Measurements from ENCODE around the gene EEF2K.
"Not testable (repeated sequence)": the region's sequence is repeated elsewhere in the genome, so short reads cannot be mapped to it uniquely, and the experiment has no call there.

Gene EEF2K

DNA sequence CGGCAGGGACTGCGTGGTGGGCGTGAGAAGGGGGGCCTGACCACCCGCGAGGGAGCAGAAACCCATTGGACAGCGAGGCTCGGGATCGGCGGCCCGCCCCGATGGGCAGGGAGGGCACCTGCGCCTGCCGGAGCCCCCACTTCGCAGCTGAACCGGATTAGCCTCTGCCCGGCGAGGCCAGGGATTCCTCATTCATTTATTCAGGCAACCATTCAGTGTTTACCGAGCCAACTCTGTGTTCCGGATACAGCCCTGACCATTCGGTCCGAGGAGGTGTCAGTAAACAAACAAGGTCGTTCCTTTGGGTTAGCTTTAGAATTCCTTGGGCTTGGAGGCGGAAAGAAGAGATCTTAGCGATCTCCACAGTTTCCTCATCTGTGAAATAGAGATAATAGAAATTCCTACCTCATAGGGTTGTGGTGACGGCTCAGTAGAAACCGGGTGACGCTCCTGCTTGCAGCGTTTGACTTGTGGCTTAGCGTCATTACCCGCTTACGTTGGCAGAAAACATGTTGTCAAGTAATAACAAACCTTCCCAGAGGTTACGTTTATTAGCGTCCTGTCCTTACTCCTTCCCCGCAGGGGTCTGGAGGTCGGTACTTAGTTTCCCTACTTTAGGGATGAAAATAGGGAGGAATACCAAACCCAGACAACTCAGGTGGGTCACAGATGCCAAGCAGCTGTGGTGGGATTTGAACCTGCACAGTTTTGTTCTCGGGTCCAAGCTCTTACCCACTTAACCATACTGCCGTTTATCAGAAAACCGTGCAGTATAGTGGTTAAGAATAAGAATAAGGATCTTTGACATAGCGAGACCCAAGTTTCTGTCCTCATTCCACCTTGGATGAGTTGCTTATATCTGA, 92.0 kb downstream of the EEF2K start:
- DNase-seq, result peak; percentile 89

GRCh38 chr16:22299036-22299435, 93.0 kb downstream of the EEF2K start:
- DNase-seq, result no peak

- DNase-seq, result peak; percentile 41
Measured at GRCh38 chr16:22300427-22301071, 94.5 kb downstream of the EEF2K start.

DNA sequence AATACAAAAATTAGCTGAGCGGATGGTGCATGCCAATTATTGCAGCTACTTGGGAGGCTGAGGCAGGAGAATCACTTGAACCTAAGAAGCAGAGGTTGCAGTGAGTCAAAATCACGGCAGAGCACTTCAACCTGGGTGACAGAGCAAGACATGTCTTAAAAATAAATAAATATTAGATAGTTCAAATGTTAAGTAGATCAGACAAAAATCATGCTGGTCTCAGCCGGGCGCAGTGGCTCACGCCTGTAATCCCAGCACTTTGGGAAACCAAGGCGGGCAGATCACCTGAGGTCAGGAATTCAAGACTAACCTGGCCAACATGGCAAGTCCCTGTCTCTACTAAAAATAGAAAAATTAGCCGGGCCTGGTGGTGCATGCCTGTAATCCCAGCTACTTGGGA, 95.3 kb downstream of the EEF2K start:
- DNase-seq, result not testable (repeated sequence)

DNA sequence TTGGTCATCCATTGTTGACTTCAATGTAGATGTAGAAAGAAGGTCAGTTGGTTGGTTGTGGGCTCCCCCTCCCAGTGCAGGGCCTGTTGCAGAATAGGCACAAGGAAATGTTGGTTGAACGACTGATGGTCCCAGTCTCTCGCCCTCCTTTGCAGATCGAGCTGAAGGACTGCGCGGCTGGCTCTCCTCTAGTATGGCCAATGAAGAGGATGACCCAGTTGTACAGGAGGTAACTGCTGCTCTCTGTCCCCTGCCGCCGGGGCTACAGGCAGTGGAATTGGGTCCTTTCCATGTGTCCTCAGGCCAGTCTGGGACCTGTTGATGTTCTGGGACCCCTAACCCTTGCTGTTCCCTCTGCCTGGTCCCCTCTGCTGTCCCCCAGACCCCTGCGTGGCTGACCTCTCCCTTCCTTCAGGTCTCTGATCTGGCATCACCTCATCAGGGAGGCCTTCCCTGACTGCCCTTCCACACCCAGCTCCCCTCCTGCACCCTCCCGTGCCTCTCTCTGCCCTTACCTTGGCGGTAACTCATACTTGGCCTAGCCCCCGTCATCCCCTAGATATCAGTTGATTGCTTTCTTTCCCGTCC, 96.8 kb downstream of the EEF2K start:
- DNase-seq, result no peak

- DNase-seq, result no peak
Measured at GRCh38 chr16:22304411-22304810, 98.3 kb downstream of the EEF2K start.

DNA sequence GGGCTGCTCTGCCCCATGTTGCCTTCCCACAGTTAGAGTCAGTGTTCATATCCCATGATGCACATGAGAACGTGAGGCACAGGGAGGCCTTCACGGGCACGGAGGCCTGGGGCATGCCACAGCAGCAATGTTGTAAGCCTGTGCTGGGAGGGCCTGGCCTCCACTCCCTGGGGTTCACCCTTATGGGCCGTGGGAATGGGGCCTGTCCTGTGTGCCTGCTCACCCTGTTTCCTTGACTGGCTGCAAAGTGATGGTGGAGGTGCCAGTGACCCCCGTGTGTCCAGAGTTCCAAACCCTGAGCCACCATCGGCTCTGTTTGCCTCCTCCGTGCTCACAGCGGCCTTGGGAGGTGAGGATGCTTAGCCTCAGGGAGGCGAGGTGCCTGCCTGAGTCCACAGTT, 100.7 kb downstream of the EEF2K start:
- no peak for DNase-seq

DNA sequence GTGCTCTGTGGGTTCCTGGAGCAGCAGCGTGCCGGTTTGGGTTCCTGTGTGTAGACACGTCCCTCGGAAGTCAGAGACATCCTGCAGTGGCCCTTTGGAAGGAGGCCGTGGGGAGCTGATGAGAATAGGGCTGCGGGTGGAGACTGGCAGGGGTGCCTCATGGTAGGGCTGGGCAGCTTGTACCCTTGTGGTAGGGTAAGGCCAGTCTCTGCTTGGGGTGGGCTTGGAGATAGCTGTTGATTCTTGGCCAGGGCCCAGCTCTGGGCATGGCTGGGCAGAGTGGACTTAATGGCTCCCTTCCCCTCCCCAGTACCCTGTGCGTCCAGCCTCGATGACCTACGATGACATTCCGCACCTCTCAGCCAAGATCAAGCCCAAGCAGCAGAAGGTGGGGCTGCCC, 101.8 kb downstream of the EEF2K start:
- no peak for DNase-seq

DNA sequence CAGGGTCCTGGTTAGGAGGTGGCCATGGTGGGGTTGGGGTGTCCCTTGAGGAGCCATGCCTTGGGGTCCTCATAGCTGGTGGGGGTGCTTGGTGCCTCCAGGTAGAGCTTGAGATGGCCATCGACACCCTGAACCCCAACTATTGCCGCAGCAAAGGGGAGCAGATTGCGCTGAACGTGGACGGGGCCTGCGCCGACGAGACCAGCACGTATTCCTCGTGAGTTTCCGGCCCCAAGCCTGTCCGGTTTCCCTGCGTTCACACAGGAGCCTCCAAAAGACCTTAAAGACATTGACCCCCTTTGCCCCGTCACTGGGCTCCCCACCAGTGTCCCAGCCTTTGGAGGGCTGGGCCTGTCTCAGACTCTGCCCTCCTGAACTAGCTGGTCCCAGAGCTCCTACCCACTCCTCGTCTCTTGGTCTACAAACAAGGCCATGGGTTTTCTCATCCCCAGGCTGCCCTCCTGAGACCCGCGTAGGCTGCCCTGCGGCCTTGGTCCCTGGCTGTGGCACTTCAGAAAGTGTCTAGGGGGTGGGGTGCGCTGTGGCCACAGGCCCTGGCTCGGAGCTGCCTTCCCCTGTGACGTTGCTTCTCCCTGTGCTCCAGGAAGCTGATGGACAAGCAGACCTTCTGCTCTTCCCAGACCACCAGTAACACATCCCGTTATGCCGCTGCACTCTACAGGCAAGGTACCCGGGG, 102.9 kb downstream of the EEF2K start:
- DNase-seq, result no peak

DNA sequence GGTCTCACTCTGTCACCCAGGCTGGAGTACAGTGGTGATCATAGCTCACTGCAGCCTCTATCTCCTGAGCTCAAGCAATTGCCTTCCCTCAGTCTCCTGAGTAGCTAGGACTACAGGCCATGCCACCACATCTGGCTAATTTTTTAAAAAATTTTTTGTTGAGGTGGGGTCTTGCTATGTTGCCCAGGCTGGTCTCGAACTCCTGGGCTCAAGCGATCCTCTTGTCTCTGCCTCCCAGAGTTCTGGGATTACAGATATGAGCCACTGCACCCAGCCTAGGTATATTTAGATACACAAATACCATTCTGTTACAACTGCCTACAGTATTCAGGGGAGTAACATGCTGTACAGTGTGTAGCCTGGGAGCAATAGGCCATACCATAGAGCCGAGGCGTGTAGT, 105.4 kb downstream of the EEF2K start:
- no peak for DNase-seq

DNA sequence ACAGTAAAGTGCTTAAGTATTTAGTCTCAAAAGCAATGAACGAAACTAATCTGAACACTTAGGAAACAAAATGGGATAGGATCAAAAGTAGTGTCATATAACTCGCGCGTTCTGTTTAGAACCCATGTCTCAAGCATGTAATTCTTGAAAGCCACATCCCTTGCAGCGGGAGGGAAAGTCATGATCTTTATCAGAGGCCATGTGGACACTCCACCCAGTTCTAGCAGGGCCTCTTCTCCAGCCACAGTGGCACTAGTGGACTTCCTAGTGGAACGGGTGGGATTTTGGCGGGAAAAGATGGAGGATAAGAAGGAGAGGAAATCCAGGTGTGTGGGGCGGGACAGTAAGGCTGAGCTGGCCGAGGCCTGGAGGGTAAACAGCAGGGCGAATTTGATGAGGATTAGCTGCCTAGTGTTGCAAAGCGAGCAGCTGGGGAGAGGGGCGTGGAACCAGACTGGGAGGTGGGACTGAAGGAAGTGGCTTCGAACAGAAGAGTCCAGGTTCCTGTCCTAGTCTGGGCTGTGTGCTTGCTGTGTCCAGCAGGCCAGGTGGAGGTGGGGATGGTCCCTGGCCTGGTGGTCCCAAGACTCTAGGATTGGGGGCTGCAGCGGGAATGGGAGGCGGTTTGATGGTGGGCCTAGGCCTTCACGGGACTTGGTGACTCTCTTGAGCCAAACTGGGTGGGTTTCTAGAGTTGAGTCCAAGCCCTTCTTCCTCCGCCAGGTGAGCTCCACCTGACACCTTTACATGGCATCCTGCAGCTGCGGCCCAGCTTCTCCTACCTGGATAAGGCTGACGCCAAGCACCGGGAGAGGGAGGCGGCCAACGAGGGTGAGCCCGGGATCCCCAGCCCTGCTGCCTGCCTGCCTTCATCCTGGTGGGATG, 107.1 kb downstream of the EEF2K start:
- no peak for DNase-seq

- DNase-seq, result no peak
Measured at GRCh38 chr16:22313876-22314470, 107.9 kb downstream of the EEF2K start.

DNA sequence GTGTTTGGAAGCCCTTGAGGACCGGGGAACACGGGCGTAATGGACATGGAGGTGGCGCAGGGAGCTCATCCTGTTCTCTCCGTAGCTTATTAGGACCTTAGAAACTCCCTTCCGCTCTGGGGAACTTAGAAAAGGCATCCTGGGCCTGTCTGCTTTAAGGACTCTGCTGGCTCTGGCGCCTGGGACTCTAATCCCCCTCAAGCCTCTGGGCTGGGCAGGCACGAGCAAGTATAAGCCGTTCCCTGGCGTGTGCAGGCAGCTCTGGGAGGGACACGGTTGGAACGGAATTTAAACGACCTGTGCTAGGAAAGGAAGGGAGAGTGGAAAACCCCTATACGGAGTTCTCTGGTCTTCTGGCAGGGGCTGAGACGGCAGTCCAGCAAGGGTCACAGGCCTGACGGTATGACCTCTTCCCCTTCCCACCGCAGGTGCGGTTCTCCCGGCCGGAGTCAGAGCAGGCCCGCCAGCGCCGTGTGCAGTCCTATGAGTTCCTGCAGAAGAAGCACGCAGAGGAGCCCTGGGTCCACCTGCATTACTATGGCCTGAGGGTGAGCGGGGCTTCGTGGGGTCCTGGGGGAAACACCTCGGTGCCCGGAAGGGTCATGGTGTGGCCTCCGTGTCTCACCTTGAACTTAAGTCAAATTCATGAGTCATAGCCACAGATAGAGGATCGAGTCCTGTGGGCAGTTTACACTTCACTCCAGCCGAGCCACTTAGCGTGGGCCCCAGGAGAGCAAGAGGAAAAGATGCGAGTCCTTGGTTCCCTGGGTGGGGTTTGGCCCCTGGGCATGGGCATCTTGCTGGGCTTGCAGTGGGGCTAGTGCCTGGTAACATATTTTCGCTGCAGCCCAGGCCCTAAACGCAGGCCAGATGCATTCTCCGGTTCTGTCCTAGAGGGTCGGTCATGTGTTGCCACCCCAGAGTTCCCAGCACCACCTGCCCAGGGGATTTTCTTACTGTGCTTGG, 108.9 kb downstream of the EEF2K start:
- no peak for DNase-seq

- DNase-seq, result no peak
Measured at GRCh38 chr16:22315979-22316378, 109.9 kb downstream of the EEF2K start.

DNA sequence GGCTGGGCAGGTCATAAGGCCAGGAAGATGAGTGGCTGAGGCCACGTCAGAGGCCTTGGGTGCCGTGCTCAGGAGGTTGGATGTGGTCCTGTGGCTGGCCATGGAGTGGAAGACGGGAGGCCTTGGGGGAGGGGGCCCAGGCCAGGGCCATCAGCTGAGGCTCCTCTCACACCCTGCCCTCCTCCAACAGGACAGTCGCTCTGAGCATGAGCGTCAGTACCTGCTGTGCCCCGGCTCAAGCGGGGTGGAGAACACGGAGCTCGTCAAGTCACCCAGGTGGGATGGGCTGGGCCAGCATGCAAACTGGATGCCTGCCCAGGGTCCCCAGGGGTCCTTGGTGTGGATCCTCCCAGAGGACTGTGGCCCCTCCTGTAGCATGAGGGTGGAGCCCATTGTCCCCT, 110.3 kb downstream of the EEF2K start:
- DNase-seq, result no peak

DNA sequence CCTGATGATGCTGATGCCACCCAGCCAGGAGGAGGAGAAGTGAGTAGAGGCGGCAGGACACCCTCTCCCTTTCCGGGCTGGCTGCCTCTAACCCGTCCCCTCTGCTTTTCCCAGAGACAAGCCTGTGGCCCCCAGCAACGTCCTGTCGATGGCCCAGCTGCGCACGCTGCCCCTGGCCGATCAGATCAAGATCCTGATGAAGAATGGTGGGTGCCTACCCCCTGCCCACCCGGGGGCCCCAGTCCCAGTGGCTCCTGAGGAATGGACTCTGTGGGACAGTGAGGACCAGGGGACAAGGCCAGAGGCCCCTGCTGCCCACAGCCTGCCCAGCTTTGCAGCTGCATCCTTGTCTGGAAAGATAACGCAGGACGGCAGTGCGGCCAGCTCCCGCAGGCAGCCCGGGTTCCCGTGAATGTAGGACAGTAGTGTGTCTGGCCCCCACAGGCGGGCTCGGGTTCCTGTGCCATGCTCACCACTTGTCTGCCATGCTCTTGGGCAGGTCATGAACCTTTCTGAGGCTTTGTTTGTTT, 111.0 kb downstream of the EEF2K start:
- no peak for DNase-seq

DNA sequence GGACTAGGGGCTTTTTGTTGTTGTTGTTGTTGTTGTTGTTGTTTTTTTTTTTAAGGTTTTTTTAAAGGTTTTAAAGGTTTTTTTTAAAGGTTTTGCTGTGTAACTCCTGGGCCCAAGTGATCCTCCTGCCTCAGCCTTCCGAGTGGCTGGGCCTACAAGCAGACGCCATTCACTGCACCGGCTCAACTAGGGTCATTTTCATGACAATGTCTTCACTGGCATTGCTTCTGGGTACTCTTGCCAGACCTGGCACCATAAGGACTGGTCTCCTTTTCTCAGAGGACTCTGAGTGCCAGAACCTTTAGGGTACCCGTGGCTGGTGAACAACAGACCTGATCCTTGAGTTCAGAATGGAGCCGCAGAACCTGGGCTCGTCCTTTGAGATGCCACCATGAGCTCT, 111.5 kb downstream of the EEF2K start:
- no peak for DNase-seq

DNA sequence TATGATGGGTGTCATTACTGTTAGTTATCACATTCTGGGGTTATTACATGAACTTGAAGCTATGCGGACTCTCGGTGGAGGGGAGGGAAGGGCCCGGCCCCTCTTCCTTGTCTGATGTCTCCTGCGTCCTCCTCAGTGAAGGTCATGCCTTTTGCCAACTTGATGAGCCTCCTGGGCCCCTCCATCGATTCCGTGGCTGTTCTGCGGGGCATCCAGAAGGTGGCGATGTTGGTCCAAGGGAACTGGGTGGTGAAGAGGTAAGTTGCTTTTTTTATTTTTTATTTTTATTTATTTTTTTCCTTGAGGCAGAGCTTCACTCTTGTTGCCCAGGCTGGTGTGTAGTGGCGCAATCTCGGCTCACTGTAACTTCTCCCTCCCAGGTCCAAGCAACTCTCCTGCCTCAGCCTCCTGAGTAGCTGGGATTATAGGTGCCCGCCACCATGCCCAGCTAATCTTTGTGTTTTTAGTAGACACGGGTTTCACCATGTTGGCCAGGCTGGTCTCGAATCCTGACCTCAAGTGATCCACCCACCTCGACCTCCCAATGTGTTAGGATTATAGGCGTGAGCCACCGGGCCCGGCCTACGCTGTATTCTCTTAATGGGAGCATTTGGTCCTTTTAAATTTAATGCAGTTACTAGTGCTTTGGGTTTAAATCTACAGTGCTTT, 112.7 kb downstream of the EEF2K start:
- DNase-seq, result peak; percentile 55

DNA sequence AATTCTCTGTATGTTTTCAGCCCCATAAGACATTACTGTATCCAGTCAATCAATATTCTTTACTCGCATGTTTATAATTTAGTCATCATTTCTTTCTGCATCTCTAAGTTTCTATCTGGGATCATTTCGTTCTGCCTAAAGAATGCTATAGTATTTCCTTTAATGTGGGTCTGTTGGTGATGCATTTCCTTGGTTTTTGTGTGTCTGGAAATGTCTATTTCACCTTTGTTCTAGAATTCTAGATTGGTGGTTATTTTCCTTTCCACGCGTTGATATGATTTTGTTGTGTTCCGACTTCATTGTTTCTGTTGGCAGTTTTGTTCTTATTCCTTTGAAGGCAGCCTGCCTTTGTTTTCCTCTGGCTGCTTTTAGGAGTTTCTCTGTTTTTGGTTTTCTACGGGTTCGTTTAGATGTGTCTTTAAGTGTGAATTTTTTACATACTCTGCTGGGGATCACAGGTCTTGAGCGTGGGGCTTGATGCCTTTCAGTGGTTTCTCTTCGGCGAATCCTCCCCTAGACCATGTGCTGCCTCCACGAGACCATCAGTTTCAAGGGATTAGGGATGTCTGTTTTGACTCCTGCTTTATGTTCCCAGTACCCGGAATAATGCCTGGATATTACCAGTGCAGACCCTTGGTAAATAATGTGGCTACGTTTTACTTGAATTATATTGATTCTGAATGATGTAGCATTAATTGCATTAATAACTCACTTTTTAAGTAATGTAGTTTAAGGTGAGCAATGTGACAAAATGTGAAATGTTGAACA, 114.7 kb downstream of the EEF2K start:
- DNase-seq, result no peak

Measured in CD4-positive, alpha-beta T cell treated with Interleukin-4 for 4 hours (primary cell).